SK-N-SH treated with all-trans-retinoic acid at 6 μM for 48 hours (cell line): ENCODE measurements around the gene ZNF391.

Source experiments
- ATAC-seq: fragments of 200-7000 bp; cut with Tn5 transposase; 3 replicates; pipeline ENCODE4 v1.9.1; 2020; ENCODE audit warnings: mild to moderate bottlenecking, moderate library complexity
- ARNTL ChIP-seq: fragments of 450-650 bp; formaldehyde crosslinking; IDR thresholded peaks from 2 replicates; pipeline ENCODE4 v1.5.0; 2020; ENCODE audit warnings: low read depth, mild to moderate bottlenecking, moderate library complexity, borderline replicate concordance
- BACH2 ChIP-seq: fragments of 250-450 bp; sonication (Bioruptor Pico); IDR thresholded peaks from 2 replicates; pipeline ENCODE4 v1.9.0; 2021; ENCODE audit warnings: mild to moderate bottlenecking, borderline replicate concordance
- CSDC2 ChIP-seq: fragments of 250-450 bp; sonication (Bioruptor Pico); IDR thresholded peaks from 2 replicates; pipeline ENCODE4 v1.5.0; 2020; ENCODE audit warnings: mild to moderate bottlenecking, moderate library complexity
- ESRRG ChIP-seq: fragments of 250-450 bp; sonication (Bioruptor Pico); IDR thresholded peaks from 2 replicates; pipeline ENCODE4 v1.6.1; 2021; ENCODE audit warnings: mild to moderate bottlenecking
- GLIS3 ChIP-seq: fragments of 250-450 bp; sonication (Bioruptor Pico); IDR thresholded peaks from 2 replicates; pipeline ENCODE4 v1.5.0; 2020; ENCODE audit warnings: mild to moderate bottlenecking, moderate library complexity
- ISL1 ChIP-seq: fragments of 250-450 bp; sonication (Bioruptor Pico); IDR thresholded peaks from 2 replicates; pipeline ENCODE4 v2.1.2; 2022; ENCODE audit warnings: mild to moderate bottlenecking, moderate library complexity
- PATZ1 ChIP-seq: fragments of 250-450 bp; sonication (Bioruptor Pico); IDR thresholded peaks from 2 replicates; pipeline ENCODE4 v1.8.0; 2020; ENCODE audit warnings: mild to moderate bottlenecking, moderate library complexity, borderline replicate concordance
- POU6F1 ChIP-seq: fragments of 250-450 bp; sonication (Bioruptor Pico); IDR thresholded peaks from 2 replicates; pipeline ENCODE4 v1.8.0; 2021; ENCODE audit warnings: low read depth, mild to moderate bottlenecking, moderate library complexity, borderline replicate concordance
- PPARA ChIP-seq: fragments of 250-450 bp; sonication (Bioruptor Pico); IDR thresholded peaks from 2 replicates; pipeline ENCODE4 v1.5.0; 2020; ENCODE audit warnings: mild to moderate bottlenecking, borderline replicate concordance
- SNAI2 ChIP-seq: fragments of 250-450 bp; sonication (Bioruptor Pico); IDR thresholded peaks from 2 replicates; pipeline ENCODE4 v1.5.0; 2020; ENCODE audit warnings: mild to moderate bottlenecking, moderate library complexity
- ZC3H10 ChIP-seq: fragments of 250-450 bp; sonication (Bioruptor Pico); IDR thresholded peaks from 2 replicates; pipeline ENCODE4 v1.5.1; 2021; ENCODE audit warnings: mild to moderate bottlenecking, moderate library complexity
- ZFP3 ChIP-seq: fragments of 250-450 bp; sonication (Bioruptor Pico); IDR thresholded peaks from 2 replicates; pipeline ENCODE4 v1.5.0; 2020; ENCODE audit warnings: mild to moderate bottlenecking, moderate library complexity
- ZNF565 ChIP-seq: fragments of 450-650 bp; formaldehyde crosslinking; conservative IDR thresholded peaks from 2 replicates; pipeline ENCODE4 v1.5.0; 2020; ENCODE audit warnings: low read depth, mild to moderate bottlenecking, moderate library complexity
- ZNF70 ChIP-seq: fragments of 450-650 bp; formaldehyde crosslinking; IDR thresholded peaks from 2 replicates; pipeline ENCODE4 v1.5.0; 2020; ENCODE audit warnings: mild to moderate bottlenecking, moderate library complexity
- ZNF8 ChIP-seq: fragments of 450-650 bp; formaldehyde crosslinking; IDR thresholded peaks from 2 replicates; pipeline ENCODE4 v1.5.0; 2020; ENCODE audit warnings: mild to moderate bottlenecking, moderate library complexity
- TF ChIP-seq, protein P1 (sequence below): fragments of 250-450 bp; sonication (Bioruptor Pico); IDR thresholded peaks from 2 replicates; pipeline ENCODE4 v1.5.1; 2020; ENCODE audit warnings: low read depth, mild to moderate bottlenecking, moderate library complexity
- TF ChIP-seq, protein P2 (sequence below): fragments of 250-450 bp; sonication (Bioruptor Pico); IDR thresholded peaks from 2 replicates; pipeline ENCODE4 v1.5.1; 2021; ENCODE audit warnings: mild to moderate bottlenecking, moderate library complexity
- TF ChIP-seq, protein P3 (sequence below): fragments of 250-450 bp; sonication (Bioruptor Pico); IDR thresholded peaks from 2 replicates; pipeline ENCODE4 v1.5.0; 2020; ENCODE audit warnings: mild to moderate bottlenecking, moderate library complexity

Gene ZNF391

GRCh38 chr6:27406085-27406484 lies 17.5 kb downstream of the ZNF391 start:
- no peak for ATAC-seq

GRCh38 chr6:27407153-27407814 lies 18.7 kb downstream of the ZNF391 start:
- ATAC-seq, result no peak
- TF ChIP-seq GLIS3 (CRISPR knock-in tag) (no peak), ZFP3 (no peak), ZNF8 (CRISPR knock-in tag) (no peak), PATZ1 (CRISPR knock-in tag) (no peak)

More at GRCh38 chr6:27406085-27406484, 17.5 kb downstream of the ZNF391 start:
- TF ChIP-seq CSDC2 (CRISPR knock-in tag) (no peak), ESRRG (CRISPR knock-in tag) (no peak), ISL1 (CRISPR knock-in tag) (no peak), PPARA (CRISPR knock-in tag) (no peak), ZNF565 (CRISPR knock-in tag) (no peak), SNAI2 (CRISPR knock-in tag) (no peak), ZNF70 (no peak), POU6F1 (no peak), BACH2 (CRISPR knock-in tag) (no peak)
- TF ChIP-seq, protein P1, sequence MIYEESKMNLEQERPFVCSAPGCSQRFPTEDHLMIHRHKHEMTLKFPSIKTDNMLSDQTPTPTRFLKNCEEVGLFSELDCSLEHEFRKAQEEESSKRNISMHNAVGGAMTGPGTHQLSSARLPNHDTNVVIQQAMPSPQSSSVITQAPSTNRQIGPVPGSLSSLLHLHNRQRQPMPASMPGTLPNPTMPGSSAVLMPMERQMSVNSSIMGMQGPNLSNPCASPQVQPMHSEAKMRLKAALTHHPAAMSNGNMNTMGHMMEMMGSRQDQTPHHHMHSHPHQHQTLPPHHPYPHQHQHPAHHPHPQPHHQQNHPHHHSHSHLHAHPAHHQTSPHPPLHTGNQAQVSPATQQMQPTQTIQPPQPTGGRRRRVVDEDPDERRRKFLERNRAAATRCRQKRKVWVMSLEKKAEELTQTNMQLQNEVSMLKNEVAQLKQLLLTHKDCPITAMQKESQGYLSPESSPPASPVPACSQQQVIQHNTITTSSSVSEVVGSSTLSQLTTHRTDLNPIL, result no peak
- TF ChIP-seq, protein P2, sequence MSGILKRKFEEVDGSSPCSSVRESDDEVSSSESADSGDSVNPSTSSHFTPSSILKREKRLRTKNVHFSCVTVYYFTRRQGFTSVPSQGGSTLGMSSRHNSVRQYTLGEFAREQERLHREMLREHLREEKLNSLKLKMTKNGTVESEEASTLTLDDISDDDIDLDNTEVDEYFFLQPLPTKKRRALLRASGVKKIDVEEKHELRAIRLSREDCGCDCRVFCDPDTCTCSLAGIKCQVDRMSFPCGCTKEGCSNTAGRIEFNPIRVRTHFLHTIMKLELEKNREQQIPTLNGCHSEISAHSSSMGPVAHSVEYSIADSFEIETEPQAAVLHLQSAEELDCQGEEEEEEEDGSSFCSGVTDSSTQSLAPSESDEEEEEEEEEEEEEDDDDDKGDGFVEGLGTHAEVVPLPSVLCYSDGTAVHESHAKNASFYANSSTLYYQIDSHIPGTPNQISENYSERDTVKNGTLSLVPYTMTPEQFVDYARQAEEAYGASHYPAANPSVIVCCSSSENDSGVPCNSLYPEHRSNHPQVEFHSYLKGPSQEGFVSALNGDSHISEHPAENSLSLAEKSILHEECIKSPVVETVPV, result no peak
- TF ChIP-seq, protein P3, sequence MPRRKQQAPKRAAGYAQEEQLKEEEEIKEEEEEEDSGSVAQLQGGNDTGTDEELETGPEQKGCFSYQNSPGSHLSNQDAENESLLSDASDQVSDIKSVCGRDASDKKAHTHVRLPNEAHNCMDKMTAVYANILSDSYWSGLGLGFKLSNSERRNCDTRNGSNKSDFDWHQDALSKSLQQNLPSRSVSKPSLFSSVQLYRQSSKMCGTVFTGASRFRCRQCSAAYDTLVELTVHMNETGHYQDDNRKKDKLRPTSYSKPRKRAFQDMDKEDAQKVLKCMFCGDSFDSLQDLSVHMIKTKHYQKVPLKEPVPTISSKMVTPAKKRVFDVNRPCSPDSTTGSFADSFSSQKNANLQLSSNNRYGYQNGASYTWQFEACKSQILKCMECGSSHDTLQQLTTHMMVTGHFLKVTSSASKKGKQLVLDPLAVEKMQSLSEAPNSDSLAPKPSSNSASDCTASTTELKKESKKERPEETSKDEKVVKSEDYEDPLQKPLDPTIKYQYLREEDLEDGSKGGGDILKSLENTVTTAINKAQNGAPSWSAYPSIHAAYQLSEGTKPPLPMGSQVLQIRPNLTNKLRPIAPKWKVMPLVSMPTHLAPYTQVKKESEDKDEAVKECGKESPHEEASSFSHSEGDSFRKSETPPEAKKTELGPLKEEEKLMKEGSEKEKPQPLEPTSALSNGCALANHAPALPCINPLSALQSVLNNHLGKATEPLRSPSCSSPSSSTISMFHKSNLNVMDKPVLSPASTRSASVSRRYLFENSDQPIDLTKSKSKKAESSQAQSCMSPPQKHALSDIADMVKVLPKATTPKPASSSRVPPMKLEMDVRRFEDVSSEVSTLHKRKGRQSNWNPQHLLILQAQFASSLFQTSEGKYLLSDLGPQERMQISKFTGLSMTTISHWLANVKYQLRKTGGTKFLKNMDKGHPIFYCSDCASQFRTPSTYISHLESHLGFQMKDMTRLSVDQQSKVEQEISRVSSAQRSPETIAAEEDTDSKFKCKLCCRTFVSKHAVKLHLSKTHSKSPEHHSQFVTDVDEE (CRISPR knock-in tag), result no peak

GRCh38 chr6:27414300-27414699 lies 25.7 kb downstream of the ZNF391 start:
- TF ChIP-seq ESRRG (CRISPR knock-in tag) (no peak), ZFP3 (no peak), ARNTL (no peak)
- no peak for ATAC-seq

GRCh38 chr6:27414996-27415395 lies 26.4 kb downstream of the ZNF391 start:
- no peak for ATAC-seq
- TF ChIP-seq PPARA (CRISPR knock-in tag), result no peak
- TF ChIP-seq ZC3H10, result no peak
- no peak for TF ChIP-seq ARNTL
- no peak for TF ChIP-seq ZNF565 (CRISPR knock-in tag)
- no peak for TF ChIP-seq CSDC2 (CRISPR knock-in tag)
- no peak for TF ChIP-seq ZFP3
- TF ChIP-seq, protein P2, result no peak
- TF ChIP-seq, protein P1, result no peak
- TF ChIP-seq POU6F1, result no peak
